Activated naive CD8-positive, alpha-beta T cell treated with anti-CD3 and anti-CD28 coated beads, Interleukin-2, amount 10 ng/mL, durations not matched to agents 7 days and 5 days (primary cell): ENCODE measurements around the gene CAMKK1. TPM values are rescaled to one million over a fixed set of nuclear protein-coding genes. Genes with fewer than 3 reads are reported as not detected.
A peak's percentile ranks its signal among the peaks of the same experiment; 100 is the strongest.

ENCODE experiments used
- ATAC-seq: fragments of 150-1000 bp; cut with Tn5 transposase; one replicate; pipeline ENCODE4 v1.10.0; 2021; ENCODE audit warnings: low read depth, moderate library complexity
- POLR2A ChIA-PET: fragments of 350-600 bp; sonication (Branson Sonifier 250); formaldehyde crosslinking; loops from one replicate; lab custom pipeline; 2021; ENCODE audit warnings: antibody characterized with exemption; lab: Charles Lee
- DNase-seq: peaks from one replicate; pipeline ENCODE4 v3.0.0; 2021
- H3K27ac Mint-ChIP-seq: one replicate; pipeline ENCODE4 v1.8.0; 2022; ENCODE audit warnings: mild to moderate bottlenecking, mixed read lengths
- H3K27me3 Mint-ChIP-seq: one replicate; pipeline ENCODE4 v1.8.0; 2022; ENCODE audit warnings: mild to moderate bottlenecking, moderate library complexity, mixed read lengths
- H3K36me3 Mint-ChIP-seq: one replicate; pipeline ENCODE4 v1.8.0; 2021; ENCODE audit warnings: mild to moderate bottlenecking, mixed read lengths
- H3K4me1 Mint-ChIP-seq: one replicate; pipeline ENCODE4 v1.8.0; 2021; ENCODE audit warnings: mixed read lengths
- H3K4me3 Mint-ChIP-seq: one replicate; pipeline ENCODE4 v1.8.0; 2022; ENCODE audit warnings: mild to moderate bottlenecking, moderate library complexity, mixed read lengths
- H3K9me3 Mint-ChIP-seq: one replicate; pipeline ENCODE4 v1.8.0; 2021; ENCODE audit warnings: mixed read lengths
- total RNA-seq, 2 experiments: library from RNA; stranded (reverse); gene quantifications; one replicate each; pipeline ENCODE4 v1.2.3, GENCODE V29; 2021

The CAMKK1 gene
- total RNA-seq, 2 experiments from 2014 or later: 4.5 to 4.7 TPM

GRCh38 chr17:3890082-3890877, 2.6 kb downstream of the CAMKK1 start:
- no peaks in the 10 kb centered on the region for H3K9me3 Mint-ChIP-seq
- ATAC-seq: no peak
- H3K27me3 Mint-ChIP-seq: peaks cover 2% of the 10 kb centered on the region
- DNase-seq: no peak
- POLR2A ChIA-PET: interaction anchor here (0.6 to 1.3 kb wide), 2 partner anchors 75 to 149 kb away, joined by 4 to 5 read pairs; no protein-coding TSS in a partner anchor
- peak overlapping the region; percentile 12 for H3K4me3 Mint-ChIP-seq
- H3K27ac Mint-ChIP-seq: peak overlapping the region; percentile 79
- peaks cover 39% of the 10 kb centered on the region for H3K4me1 Mint-ChIP-seq
- H3K36me3 Mint-ChIP-seq: no peaks in the 10 kb centered on the region

GRCh38 chr17:3889325-3890012, 3.4 kb downstream of the CAMKK1 start:
- DNase-seq (no peak), ATAC-seq (no peak)
- Mint-ChIP-seq H3K4me3 (no peak overlapping the region), H3K4me1 (peaks cover 36% of the 10 kb centered on the region), H3K27me3 (peaks cover 2% of the 10 kb centered on the region), H3K36me3 (no peaks in the 10 kb centered on the region), H3K9me3 (no peaks in the 10 kb centered on the region), H3K27ac (no peak overlapping the region)
- POLR2A ChIA-PET: interaction anchor here (0.6 to 1.3 kb wide), 2 partner anchors 75 to 148 kb away, joined by 4 to 5 read pairs; no protein-coding TSS in a partner anchor

- Mint-ChIP-seq H3K4me3 (no peak overlapping the region), H3K36me3 (no peaks in the 10 kb centered on the region), H3K27me3 (peaks cover 2% of the 10 kb centered on the region), H3K9me3 (no peaks in the 10 kb centered on the region), H3K27ac (no peak overlapping the region), H3K4me1 (peaks cover 32% of the 10 kb centered on the region)
- ATAC-seq (no peak), DNase-seq (no peak)
- POLR2A ChIA-PET: no interaction called here
These were observed 4.3 kb downstream of the CAMKK1 start for GRCh38 chr17:3888343-3889171.

GRCh38 chr17:3887804-3888203, 5.0 kb downstream of the CAMKK1 start:
- DNase-seq (no peak), ATAC-seq (no peak)
- no peaks in the 10 kb centered on the region for H3K36me3 Mint-ChIP-seq
- POLR2A ChIA-PET: no interaction called here
- peak overlapping the region; percentile 83 for H3K27ac Mint-ChIP-seq
- peaks cover 31% of the 10 kb centered on the region for H3K4me1 Mint-ChIP-seq
- peaks cover 2% of the 10 kb centered on the region for H3K27me3 Mint-ChIP-seq
- no peak overlapping the region for H3K4me3 Mint-ChIP-seq
- no peaks in the 10 kb centered on the region for H3K9me3 Mint-ChIP-seq

DNA sequence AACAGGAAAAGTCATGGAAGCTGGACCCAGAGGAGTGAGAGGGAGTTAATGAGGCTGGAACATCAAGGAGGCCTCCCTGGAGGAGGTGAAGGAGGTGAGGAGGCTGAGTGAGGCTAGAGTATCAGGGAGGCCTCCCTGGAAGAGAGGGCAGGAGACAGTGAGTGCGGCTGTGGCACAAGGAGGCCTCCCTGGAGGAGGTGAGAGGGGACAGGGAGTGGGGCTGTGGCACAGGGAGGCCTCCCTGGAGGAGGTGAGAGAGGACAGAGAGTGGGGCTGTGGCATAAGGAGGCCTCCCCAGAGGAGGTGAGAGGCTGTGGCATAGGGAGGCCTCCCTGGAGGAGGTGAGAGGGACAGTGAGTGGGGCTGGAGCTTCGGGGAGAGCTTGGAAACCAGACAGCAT, 5.5 kb downstream of the CAMKK1 start:
- Mint-ChIP-seq H3K27me3 (peaks cover 2% of the 10 kb centered on the region), H3K27ac (peak overlapping the region; percentile 75)
- POLR2A ChIA-PET: no interaction called here

GRCh38 chr17:3886776-3887175, 6.1 kb downstream of the CAMKK1 start:
- POLR2A ChIA-PET: no interaction called here
- Mint-ChIP-seq H3K4me1 (peaks cover 31% of the 10 kb centered on the region), H3K27me3 (peaks cover 2% of the 10 kb centered on the region), H3K36me3 (no peaks in the 10 kb centered on the region), H3K9me3 (no peaks in the 10 kb centered on the region), H3K27ac (peak overlapping the region; percentile 75), H3K4me3 (peak overlapping the region; percentile 67)
- DNase-seq: peak; percentile 45
- ATAC-seq: peak; percentile 83

More for the DNA sequence above, 5.5 kb downstream of the CAMKK1 start:
- ATAC-seq (no peak), DNase-seq (no peak)
- H3K4me3 Mint-ChIP-seq: peak overlapping the region; percentile 67
- H3K4me1 Mint-ChIP-seq: peaks cover 31% of the 10 kb centered on the region
- H3K36me3 Mint-ChIP-seq: no peaks in the 10 kb centered on the region
- no peaks in the 10 kb centered on the region for H3K9me3 Mint-ChIP-seq

DNA sequence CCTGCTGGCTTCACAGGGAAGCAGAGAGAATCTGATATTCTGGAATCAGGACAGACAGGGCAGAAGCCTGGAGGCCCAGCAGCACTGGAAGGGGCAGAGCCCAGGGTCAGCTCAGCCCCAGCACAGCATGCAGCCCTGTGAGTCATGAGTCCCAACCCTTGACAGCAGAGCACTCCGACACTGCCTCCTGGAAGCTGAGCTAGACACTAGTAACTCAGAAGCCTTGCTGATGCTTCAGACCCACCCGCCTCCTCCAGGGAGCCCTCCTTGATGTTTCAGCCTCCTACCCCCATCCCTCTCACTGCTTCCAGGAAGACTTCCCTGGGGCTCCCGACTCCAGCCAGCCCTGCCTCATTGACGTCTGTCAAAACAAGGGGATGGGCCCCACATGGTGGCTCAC, 6.9 kb downstream of the CAMKK1 start:
- peaks cover 24% of the 10 kb centered on the region for H3K4me1 Mint-ChIP-seq
- no peaks in the 10 kb centered on the region for H3K27me3 Mint-ChIP-seq
- H3K36me3 Mint-ChIP-seq: no peaks in the 10 kb centered on the region
- peak overlapping the region; percentile 75 for H3K27ac Mint-ChIP-seq
- POLR2A ChIA-PET: no interaction called here
- ATAC-seq: no peak
- H3K4me3 Mint-ChIP-seq: peak overlapping the region; percentile 67
- no peak for DNase-seq
- no peaks in the 10 kb centered on the region for H3K9me3 Mint-ChIP-seq

DNA sequence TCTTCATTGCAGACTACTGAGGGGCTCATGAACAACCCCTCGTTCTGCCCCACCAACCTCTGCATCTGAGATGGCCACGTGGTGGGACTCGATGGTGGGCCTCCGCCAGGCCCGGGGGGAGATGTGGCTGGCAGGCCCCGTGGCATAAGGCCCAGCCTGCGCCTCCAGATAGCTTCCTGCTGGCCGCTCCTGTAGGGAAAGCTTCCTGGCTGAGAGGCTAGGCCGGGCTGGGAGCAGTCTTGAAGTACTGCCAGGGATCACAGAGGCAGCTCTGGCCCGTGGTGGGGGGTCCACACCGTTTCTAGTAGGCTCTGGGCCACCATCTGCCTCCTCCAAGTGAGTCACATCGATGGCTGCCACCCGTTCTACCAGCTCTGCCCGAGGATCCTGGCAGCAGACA, 7.6 kb downstream of the CAMKK1 start:
- H3K27ac Mint-ChIP-seq: no peak overlapping the region
- no peaks in the 10 kb centered on the region for H3K27me3 Mint-ChIP-seq
- no peaks in the 10 kb centered on the region for H3K9me3 Mint-ChIP-seq
- H3K4me1 Mint-ChIP-seq: peaks cover 19% of the 10 kb centered on the region
- POLR2A ChIA-PET: interaction anchor here (1.5 to 2.0 kb wide), 2 partner anchors 7 to 9 kb away, joined by 4 to 5 read pairs; partner anchors contain the start of gene CAMKK1
- H3K4me3 Mint-ChIP-seq: no peak overlapping the region
- no peaks in the 10 kb centered on the region for H3K36me3 Mint-ChIP-seq
- ATAC-seq (no peak), DNase-seq (no peak)

GRCh38 chr17:3884188-3884587, 8.7 kb downstream of the CAMKK1 start:
- peaks cover 19% of the 10 kb centered on the region for H3K4me1 Mint-ChIP-seq
- DNase-seq (no peak), ATAC-seq (no peak)
- H3K27ac Mint-ChIP-seq: no peak overlapping the region
- H3K27me3 Mint-ChIP-seq: no peaks in the 10 kb centered on the region
- no peaks in the 10 kb centered on the region for H3K36me3 Mint-ChIP-seq
- H3K9me3 Mint-ChIP-seq: no peaks in the 10 kb centered on the region
- POLR2A ChIA-PET: interaction anchor here (1.5 to 2.0 kb wide), 2 partner anchors 9 to 10 kb away, joined by 4 to 5 read pairs; partner anchors contain the start of gene CAMKK1
- no peak overlapping the region for H3K4me3 Mint-ChIP-seq

DNA sequence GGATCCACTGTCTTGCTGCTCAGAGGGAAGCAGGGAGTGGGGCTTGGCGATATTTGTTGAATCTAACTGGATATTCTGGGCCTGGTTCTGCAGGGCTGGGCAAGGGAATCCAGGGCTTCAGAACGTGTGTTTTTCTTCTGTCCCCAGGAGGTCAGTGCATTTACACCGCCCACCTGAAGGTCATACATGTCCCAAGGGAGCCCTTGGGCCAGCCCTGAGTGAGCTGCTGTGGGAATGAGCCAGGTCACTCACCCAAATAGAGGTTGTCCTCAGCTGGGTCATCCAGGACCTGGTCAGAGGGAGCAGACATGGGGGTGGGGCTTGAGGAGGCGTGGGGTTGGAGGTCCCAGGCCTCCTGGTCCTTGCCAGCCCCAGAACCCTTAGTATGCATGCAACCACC, 10.6 kb downstream of the CAMKK1 start:
- Mint-ChIP-seq H3K4me3 (no peak overlapping the region), H3K4me1 (peaks cover 14% of the 10 kb centered on the region), H3K36me3 (no peaks in the 10 kb centered on the region), H3K9me3 (no peaks in the 10 kb centered on the region), H3K27ac (no peak overlapping the region), H3K27me3 (no peaks in the 10 kb centered on the region)
- DNase-seq: no peak
- POLR2A ChIA-PET: no interaction called here
- ATAC-seq: no peak

DNA sequence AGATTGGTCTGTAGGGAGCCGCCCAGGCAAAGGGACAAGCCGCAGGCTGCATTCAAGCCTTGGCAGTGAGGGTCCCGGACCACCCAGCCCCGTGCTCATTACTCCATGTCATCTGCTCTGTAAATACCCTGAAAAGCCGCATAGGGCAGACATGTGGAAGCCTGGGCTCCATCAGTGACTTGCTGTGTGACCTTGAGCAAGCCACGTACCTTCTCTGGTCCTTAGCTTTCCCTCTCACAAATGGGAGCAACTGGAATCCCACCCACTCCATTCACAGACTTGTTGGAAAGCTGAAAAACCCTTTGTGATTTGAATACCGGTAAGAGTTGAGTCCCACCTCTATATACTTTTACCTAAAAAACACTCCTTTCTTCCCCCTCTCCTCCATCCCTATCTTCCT, 11.9 kb downstream of the CAMKK1 start:
- no peak overlapping the region for H3K4me3 Mint-ChIP-seq
- no peaks in the 10 kb centered on the region for H3K27me3 Mint-ChIP-seq
- POLR2A ChIA-PET: no interaction called here

GRCh38 chr17:3879591-3880417, 13.0 kb downstream of the CAMKK1 start:
- Mint-ChIP-seq H3K36me3 (peaks cover 2% of the 10 kb centered on the region), H3K4me3 (no peak overlapping the region), H3K27me3 (no peaks in the 10 kb centered on the region), H3K27ac (peak overlapping the region; percentile 54), H3K4me1 (peaks cover 2% of the 10 kb centered on the region), H3K9me3 (no peaks in the 10 kb centered on the region)
- DNase-seq (no peak), ATAC-seq (no peak)
- POLR2A ChIA-PET: interaction anchor here (0.7 kb wide), 1 partner anchor 34 kb away, joined by 3 read pairs; no protein-coding TSS in a partner anchor

More for the DNA sequence above, 11.9 kb downstream of the CAMKK1 start:
- Mint-ChIP-seq H3K27ac (no peak overlapping the region), H3K36me3 (no peaks in the 10 kb centered on the region), H3K9me3 (no peaks in the 10 kb centered on the region), H3K4me1 (peaks cover 2% of the 10 kb centered on the region)
- ATAC-seq: no peak
- no peak for DNase-seq
